ENCODE results near the gene EIPR1. TPM values are rescaled to one million over a fixed set of nuclear protein-coding genes. Genes with fewer than 3 reads are reported as not detected.

EIPR1 gene
- total and polyA plus RNA-seq, 2 of the 13 experiments (the other 11 are each of a cell fraction or from before 2014, with no cell fraction given), result 70.0 to 96.3 TPM

DNA sequence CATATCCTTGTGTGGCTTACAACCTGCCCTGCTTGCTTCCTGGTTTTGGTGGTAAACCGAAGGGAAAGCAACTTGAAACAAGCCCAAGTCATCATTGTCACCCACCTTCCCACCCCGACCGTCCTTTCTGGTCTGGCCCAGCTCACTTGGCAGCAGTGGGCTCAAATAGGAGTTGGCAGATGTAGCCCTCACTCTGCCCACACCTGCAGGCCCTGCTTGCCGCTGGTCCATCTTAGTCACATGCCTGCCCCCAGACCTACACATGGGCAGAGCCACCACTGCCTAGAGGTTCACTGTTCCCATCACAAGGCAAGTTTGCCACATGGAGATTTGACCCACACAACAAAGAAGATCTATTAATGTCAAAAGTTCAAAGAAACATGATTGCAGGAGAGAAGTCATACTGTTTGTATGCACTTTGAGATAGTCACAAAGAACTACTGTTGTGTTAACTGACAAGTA, 9.3 kb downstream of the EIPR1 start (continued):
- peak; percentile 32; the same call in 1 of the 2 replicates for TF ChIP-seq EHMT2 (IDR thresholded peaks at IDR 0.05; ENCODE audit: borderline replicate concordance, low read depth, low read length)
- TF ChIP-seq, protein P1, sequence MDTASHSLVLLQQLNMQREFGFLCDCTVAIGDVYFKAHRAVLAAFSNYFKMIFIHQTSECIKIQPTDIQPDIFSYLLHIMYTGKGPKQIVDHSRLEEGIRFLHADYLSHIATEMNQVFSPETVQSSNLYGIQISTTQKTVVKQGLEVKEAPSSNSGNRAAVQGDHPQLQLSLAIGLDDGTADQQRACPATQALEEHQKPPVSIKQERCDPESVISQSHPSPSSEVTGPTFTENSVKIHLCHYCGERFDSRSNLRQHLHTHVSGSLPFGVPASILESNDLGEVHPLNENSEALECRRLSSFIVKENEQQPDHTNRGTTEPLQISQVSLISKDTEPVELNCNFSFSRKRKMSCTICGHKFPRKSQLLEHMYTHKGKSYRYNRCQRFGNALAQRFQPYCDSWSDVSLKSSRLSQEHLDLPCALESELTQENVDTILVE (CRISPR knock-in tag; IDR thresholded peaks at IDR 0.05), result peak; percentile 61; the same call in 1 of the 2 replicates
- TF ChIP-seq ETV5 (CRISPR knock-in tag; IDR thresholded peaks at IDR 0.05; ENCODE audit: borderline replicate concordance), result 0 out of 2 replicates have a peak, but pooled peaks have one; percentile 24
- TF ChIP-seq NR2F2 (IDR thresholded peaks at IDR 0.05; ENCODE audit: borderline replicate concordance, low read depth), result peak; percentile 57; the same call in 1 of the 2 replicates
- TF ChIP-seq KLF12 (CRISPR knock-in tag; IDR thresholded peaks at IDR 0.05; ENCODE audit: borderline replicate concordance), result no peak
- no peak for TF ChIP-seq SNAPC2 (CRISPR knock-in tag; IDR thresholded peaks at IDR 0.05)
- TF ChIP-seq, protein P2, sequence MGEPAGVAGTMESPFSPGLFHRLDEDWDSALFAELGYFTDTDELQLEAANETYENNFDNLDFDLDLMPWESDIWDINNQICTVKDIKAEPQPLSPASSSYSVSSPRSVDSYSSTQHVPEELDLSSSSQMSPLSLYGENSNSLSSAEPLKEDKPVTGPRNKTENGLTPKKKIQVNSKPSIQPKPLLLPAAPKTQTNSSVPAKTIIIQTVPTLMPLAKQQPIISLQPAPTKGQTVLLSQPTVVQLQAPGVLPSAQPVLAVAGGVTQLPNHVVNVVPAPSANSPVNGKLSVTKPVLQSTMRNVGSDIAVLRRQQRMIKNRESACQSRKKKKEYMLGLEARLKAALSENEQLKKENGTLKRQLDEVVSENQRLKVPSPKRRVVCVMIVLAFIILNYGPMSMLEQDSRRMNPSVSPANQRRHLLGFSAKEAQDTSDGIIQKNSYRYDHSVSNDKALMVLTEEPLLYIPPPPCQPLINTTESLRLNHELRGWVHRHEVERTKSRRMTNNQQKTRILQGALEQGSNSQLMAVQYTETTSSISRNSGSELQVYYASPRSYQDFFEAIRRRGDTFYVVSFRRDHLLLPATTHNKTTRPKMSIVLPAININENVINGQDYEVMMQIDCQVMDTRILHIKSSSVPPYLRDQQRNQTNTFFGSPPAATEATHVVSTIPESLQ (CRISPR knock-in tag; conservative IDR thresholded peaks at IDR 0.05), result no peak
- TF ChIP-seq, protein P3, sequence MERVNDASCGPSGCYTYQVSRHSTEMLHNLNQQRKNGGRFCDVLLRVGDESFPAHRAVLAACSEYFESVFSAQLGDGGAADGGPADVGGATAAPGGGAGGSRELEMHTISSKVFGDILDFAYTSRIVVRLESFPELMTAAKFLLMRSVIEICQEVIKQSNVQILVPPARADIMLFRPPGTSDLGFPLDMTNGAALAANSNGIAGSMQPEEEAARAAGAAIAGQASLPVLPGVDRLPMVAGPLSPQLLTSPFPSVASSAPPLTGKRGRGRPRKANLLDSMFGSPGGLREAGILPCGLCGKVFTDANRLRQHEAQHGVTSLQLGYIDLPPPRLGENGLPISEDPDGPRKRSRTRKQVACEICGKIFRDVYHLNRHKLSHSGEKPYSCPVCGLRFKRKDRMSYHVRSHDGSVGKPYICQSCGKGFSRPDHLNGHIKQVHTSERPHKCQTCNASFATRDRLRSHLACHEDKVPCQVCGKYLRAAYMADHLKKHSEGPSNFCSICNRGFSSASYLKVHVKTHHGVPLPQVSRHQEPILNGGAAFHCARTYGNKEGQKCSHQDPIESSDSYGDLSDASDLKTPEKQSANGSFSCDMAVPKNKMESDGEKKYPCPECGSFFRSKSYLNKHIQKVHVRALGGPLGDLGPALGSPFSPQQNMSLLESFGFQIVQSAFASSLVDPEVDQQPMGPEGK (CRISPR knock-in tag; IDR thresholded peaks at IDR 0.05), result 0 out of 2 replicates have a peak, but pooled peaks have one; percentile 33
- peak; percentile 59; the same call in 1 of the 2 replicates for TF ChIP-seq SAP130 (CRISPR knock-in tag; IDR thresholded peaks at IDR 0.05; ENCODE audit: low read depth)
- TF ChIP-seq ZNF878 (CRISPR knock-in tag; IDR thresholded peaks at IDR 0.05), result peak; percentile 65; the same call in 1 of the 2 replicates
- TF ChIP-seq MXI1 (IDR thresholded peaks at IDR 0.05; ENCODE audit: borderline replicate concordance, low read depth, low read length), result 0 out of 3 replicates have a peak, but pooled peaks have one; percentile 27
- TF ChIP-seq, protein P4, sequence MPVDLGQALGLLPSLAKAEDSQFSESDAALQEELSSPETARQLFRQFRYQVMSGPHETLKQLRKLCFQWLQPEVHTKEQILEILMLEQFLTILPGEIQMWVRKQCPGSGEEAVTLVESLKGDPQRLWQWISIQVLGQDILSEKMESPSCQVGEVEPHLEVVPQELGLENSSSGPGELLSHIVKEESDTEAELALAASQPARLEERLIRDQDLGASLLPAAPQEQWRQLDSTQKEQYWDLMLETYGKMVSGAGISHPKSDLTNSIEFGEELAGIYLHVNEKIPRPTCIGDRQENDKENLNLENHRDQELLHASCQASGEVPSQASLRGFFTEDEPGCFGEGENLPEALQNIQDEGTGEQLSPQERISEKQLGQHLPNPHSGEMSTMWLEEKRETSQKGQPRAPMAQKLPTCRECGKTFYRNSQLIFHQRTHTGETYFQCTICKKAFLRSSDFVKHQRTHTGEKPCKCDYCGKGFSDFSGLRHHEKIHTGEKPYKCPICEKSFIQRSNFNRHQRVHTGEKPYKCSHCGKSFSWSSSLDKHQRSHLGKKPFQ (CRISPR knock-in tag; IDR thresholded peaks at IDR 0.05; ENCODE audit: insufficient replicate concordance), result peak; percentile 72
- peak; percentile 29; the same call in 1 of the 2 replicates for TF ChIP-seq ZFP36L1 (CRISPR knock-in tag; IDR thresholded peaks at IDR 0.05)
- peak; percentile 61 for TF ChIP-seq FOXO1 (CRISPR knock-in tag; IDR thresholded peaks at IDR 0.05)
- TF ChIP-seq ZNF883 (CRISPR knock-in tag; IDR thresholded peaks at IDR 0.05; ENCODE audit: not compliant biosample characterization), result peak; percentile 67
- TF ChIP-seq, protein P5, sequence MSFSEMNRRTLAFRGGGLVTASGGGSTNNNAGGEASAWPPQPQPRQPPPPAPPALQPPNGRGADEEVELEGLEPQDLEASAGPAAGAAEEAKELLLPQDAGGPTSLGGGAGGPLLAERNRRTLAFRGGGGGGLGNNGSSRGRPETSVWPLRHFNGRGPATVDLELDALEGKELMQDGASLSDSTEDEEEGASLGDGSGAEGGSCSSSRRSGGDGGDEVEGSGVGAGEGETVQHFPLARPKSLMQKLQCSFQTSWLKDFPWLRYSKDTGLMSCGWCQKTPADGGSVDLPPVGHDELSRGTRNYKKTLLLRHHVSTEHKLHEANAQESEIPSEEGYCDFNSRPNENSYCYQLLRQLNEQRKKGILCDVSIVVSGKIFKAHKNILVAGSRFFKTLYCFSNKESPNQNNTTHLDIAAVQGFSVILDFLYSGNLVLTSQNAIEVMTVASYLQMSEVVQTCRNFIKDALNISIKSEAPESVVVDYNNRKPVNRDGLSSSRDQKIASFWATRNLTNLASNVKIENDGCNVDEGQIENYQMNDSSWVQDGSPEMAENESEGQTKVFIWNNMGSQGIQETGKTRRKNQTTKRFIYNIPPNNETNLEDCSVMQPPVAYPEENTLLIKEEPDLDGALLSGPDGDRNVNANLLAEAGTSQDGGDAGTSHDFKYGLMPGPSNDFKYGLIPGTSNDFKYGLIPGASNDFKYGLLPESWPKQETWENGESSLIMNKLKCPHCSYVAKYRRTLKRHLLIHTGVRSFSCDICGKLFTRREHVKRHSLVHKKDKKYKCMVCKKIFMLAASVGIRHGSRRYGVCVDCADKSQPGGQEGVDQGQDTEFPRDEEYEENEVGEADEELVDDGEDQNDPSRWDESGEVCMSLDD (CRISPR knock-in tag; IDR thresholded peaks at IDR 0.05; ENCODE audit: borderline replicate concordance), result no peak
- TF ChIP-seq ZFP1 (CRISPR knock-in tag; IDR thresholded peaks at IDR 0.05), result peak; percentile 50; the same call in 1 of the 2 replicates
- TF ChIP-seq ZNF224 (CRISPR knock-in tag; IDR thresholded peaks at IDR 0.05), result peak; percentile 90; the same call in 1 of the 2 replicates
- TF ChIP-seq ZBTB38 (CRISPR knock-in tag; IDR thresholded peaks at IDR 0.05), result peak; percentile 94
- no peak for TF ChIP-seq ZFYVE20 (CRISPR knock-in tag; IDR thresholded peaks at IDR 0.05; ENCODE audit: borderline replicate concordance, low read depth)
- no peak for TF ChIP-seq PHB2 (IDR thresholded peaks at IDR 0.05; ENCODE audit: partially characterized antibody)

Measured in HepG2 (cell line).